GM18511 (cell line): ENCODE results near the gene DTNB.

Experiments
- ATAC-seq: cut with Tn5 transposase; IDR thresholded peaks from one replicate; pipeline ENCODE4 v1.9.1; 2021; ENCODE audit warnings: mild to moderate bottlenecking, moderate library complexity; ENCODE audit not compliant: unreplicated experiment

The DTNB gene

GRCh38 chr2:25331686-25332365, 341.6 kb downstream of the DTNB start:
- ATAC-seq: no peak

DNA sequence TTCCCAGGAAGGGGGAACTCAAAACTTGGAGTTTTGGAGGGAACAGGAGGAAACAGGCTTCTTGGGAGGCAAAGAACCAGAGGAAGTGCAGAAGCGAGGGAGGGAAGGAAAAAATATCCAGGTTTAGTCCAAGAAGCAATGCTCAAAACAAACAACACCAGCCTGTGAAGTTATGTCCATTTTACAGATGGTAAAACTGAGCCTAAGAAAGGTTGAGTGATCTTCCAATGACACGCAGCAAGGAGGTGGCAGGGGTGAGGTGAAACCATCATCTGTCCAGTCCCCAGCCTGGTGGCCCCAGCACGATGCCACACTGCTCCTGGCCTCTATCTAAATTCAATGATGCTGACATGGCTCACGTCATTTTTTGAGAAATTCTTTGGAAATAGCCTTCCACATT, 342.4 kb downstream of the DTNB start:
- no peak for ATAC-seq

- no peak for ATAC-seq
Measured at GRCh38 chr2:25330273-25330672, 343.1 kb downstream of the DTNB start.

DNA sequence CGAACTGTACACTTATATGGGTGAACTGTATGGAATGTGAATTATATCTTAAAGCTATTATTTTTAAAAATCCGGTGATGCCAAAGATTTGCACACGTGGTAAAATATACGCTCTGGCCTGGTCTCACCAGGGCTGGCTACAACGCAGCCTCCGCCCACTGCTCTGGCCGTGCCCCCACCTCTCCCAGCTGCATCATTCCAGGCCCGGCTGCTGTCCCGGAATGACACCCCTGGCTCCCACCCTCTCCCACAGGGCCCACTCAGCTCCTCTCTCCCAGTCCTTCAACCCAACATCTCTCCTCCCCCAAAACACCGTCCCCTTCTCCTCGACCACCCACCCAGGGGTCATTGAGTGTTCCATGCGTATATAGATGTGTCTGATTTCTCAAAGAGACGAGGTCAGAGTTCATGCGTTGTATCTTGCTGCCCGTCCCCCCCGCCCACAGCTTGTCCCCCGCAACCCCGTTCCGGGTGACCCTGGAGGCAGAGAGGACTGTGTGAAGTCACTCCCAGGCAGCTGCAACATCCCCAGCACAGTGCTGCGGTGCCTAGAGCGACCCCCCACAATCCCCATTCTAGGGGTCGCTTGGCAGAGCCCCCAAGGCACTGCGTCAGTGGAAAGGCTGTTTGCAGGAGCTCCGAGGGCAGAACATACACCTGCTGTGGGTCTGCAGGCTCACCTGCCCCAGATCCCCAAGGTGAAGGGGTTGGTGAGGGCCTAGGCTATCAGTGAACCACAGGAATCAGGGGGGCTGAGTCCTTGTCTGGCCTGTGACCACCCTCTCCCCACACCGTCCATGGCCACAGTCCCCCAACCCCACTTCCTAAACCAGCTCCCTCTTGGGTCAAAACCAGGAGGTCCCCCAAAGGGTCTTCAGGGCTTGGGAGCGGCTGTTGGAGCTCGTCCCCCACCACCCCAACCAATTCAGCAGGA, 345.0 kb downstream of the DTNB start:
- ATAC-seq: no peak
